Panc1 (cell line): ENCODE results near the gene HOXA5. TPM values are rescaled to one million over a fixed set of nuclear protein-coding genes. Genes with fewer than 3 reads are reported as not detected.

Experiments
- ATAC-seq: fragments of 200-7000 bp; cut with Tn5 transposase; 2 replicates; pipeline ENCODE4 v1.9.1; 2020; ENCODE audit warnings: mild to moderate bottlenecking, moderate library complexity
- BruUV-seq: library from RNA; stranded (reverse); fragments of 400-500 nt; replicated peaks from 2 replicates; lab custom pipeline; 2021; lab: Mats Ljungman, UMichigan
- CTCF ChIA-PET: fragments of 300-600 bp; sonication (Branson Sonifier 250); formaldehyde crosslinking; loops from one replicate; lab custom pipeline; 2022; ENCODE audit warnings: antibody characterized with exemption; lab: Charles Lee
- POLR2A ChIA-PET: fragments of 300-600 bp; sonication (Branson Sonifier 250); formaldehyde crosslinking; loops from one replicate; lab custom pipeline; 2022; ENCODE audit warnings: antibody characterized with exemption; lab: Charles Lee
- DNase-seq: peaks from one replicate; pipeline ENCODE4 v3.0.0-alpha.2; 2010; ENCODE audit warnings: low read depth, low spot score
- H3K27ac ChIP-seq: 2 replicates; pipeline ENCODE4 v1.5.1; 2011; ENCODE audit warnings: mild to moderate bottlenecking, low read length, inconsistent platforms
- H3K27me3 ChIP-seq: fragments of 200-500 bp; sonication (Bioruptor generic); 2 replicates; pipeline ENCODE4 v1.6.0; 2014; ENCODE audit warnings: low read length, inconsistent platforms; ENCODE audit not compliant: control insufficient read depth, insufficient read depth
- H3K36me3 ChIP-seq: fragments of 200-500 bp; sonication (Bioruptor generic); 2 replicates; pipeline ENCODE4 v1.5.1; 2014; ENCODE audit warnings: inconsistent platforms, mild to moderate bottlenecking, low read length, moderate library complexity; ENCODE audit not compliant: control insufficient read depth, insufficient read depth
- H3K4me1 ChIP-seq: 2 replicates; pipeline ENCODE4 v1.5.1; 2011; ENCODE audit warnings: inconsistent platforms, mild to moderate bottlenecking, low read length, moderate library complexity; ENCODE audit not compliant: control insufficient read depth, insufficient read depth
- H3K4me3 ChIP-seq, 2 experiments: 2 replicates each; pipeline ENCODE4 v1.5.1; 2011 to 2012; ENCODE audit warnings: low read depth in 2 of 2, low read length in 2 of 2, mild to moderate bottlenecking in 2 of 2, inconsistent platforms in 1 of 2, moderate library complexity in 1 of 2
- H3K9me3 ChIP-seq: fragments of 200-500 bp; sonication (Bioruptor generic); 2 replicates; pipeline ENCODE4 v1.5.1; 2014; ENCODE audit warnings: low read depth, mild to moderate bottlenecking, inconsistent platforms, low read length, moderate library complexity; ENCODE audit not compliant: control insufficient read depth, insufficient read depth
- POLR2AphosphoS5 ChIP-seq: IDR thresholded peaks from 2 replicates; pipeline ENCODE4 v1.6.1; 2012; ENCODE audit warnings: mild to moderate bottlenecking, low read depth, low read length, moderate library complexity
- REST ChIP-seq, 2 experiments: IDR thresholded peaks; 2 replicates each; pipeline ENCODE4 v1.6.1; 2011 to 2012; ENCODE audit warnings: low read depth in 2 of 2, control low read depth in 1 of 2, low read length in 1 of 2, mild to moderate bottlenecking in 1 of 2, moderate library complexity in 1 of 2; ENCODE audit not compliant: insufficient read depth in 1 of 2
- SIN3A ChIP-seq: IDR thresholded peaks from 2 replicates; pipeline ENCODE4 v1.6.1; 2012; ENCODE audit warnings: low read depth, mild to moderate bottlenecking, low read length, moderate library complexity, borderline replicate concordance; ENCODE audit not compliant: insufficient read depth
- TCF7L2 ChIP-seq: IDR thresholded peaks from 2 replicates; pipeline ENCODE4 v1.6.1; 2011; ENCODE audit warnings: mild to moderate bottlenecking, low read depth, low read length, inconsistent platforms
- in situ Hi-C: cut with HindIII; loops from 2 replicates; pipeline ENCODE4 v1.10.0; 2016; ENCODE audit warnings: low sequenced_read_pairs, low pct_unique_long_range_greater_than_20kb
- intact Hi-C: fragments of 100-400 bp; cut with micrococcal nuclease; formaldehyde crosslinking; loops from one replicate; pipeline ENCODE4 v1.10.0; 2022; ENCODE audit not compliant: unreplicated experiment
- total RNA-seq: library from RNA; stranded (reverse); gene quantifications from one replicate; pipeline ENCODE4 v1.2.1, GENCODE V29; 2021; ENCODE audit not compliant: unreplicated experiment
- TF ChIP-seq, protein P1 (sequence below): fragments of 450-650 bp; IDR thresholded peaks from 2 replicates; pipeline ENCODE4 v1.5.1; 2017; ENCODE audit warnings: mild to moderate bottlenecking

Gene HOXA5
- total RNA-seq, 1 experiment from 2014 or later, result 3.9 TPM

DNA sequence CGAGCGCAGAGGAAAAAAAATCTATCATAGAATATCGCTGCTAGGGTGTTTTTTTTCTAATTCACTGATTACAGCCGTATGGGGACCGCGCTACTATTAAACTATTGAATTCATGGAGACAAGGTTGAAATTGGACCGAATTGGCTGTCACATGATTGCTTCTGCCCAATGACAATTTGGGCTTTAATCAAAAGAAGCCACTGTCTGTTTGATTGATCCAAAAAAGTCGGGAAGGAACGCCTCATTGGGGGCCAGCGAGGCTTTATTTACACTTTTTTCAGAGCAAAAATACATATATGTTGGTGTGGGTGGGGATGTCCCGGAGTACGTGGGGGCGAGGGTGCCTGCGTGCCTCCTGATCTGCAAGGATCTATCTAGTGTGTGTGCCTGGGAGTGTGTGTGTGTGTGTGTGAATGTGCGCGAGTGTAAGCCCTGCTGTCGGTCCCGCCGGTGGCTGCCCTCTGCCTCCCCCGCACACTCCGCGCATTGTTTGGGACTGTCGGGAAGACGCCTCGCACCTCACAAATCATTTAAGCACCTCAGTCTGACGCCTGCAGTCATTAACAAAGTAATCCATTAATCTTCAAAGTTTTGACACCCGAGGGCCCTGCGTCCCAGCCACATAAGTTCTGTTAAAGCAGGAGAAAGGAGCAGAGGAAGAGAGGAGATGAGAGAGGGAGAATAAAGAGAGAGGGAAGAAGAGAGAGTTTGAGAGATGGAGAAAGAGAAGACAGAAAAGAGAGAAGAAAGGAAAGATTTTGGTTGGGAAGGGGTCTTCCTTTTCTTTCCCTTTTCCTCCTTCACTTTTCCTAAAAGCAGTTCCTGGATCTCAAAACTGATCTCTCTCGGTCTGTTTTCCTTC is 40.7 kb downstream of the HOXA5 start, which contains the start of gene HOXA2:
HOXA2 (minus strand) TSS at position 103 of the 862 bp plus-strand sequence. CDS start 183 bp downstream, outside the sequence.
- Histone ChIP-seq H3K4me1 (peaks cover 71% of the 10 kb centered on the region), H3K36me3 (peaks cover 10% of the 10 kb centered on the region; the same call in 1 of the 2 replicates), H3K27ac (peak within 1 kb of the TSS; percentile 99), H3K4me3 (peak within 1 kb of the TSS; percentile 32 to 52), H3K27me3 (no peaks in the 10 kb centered on the region), H3K9me3 (no peaks in the 10 kb centered on the region)
- CTCF ChIA-PET, result no interaction called here
- no TSS peak for BruUV-seq
- TF ChIP-seq TCF7L2 (peak; percentile 18; the same call in 1 of the 2 replicates), REST (IDR thresholded peaks at IDR 0.05; ENCODE audit: insufficient read depth in 1 of 2, low read depth in 2 of 2, low read length in 1 of 2) (no peak), SIN3A (no peak)
- POLR2A ChIA-PET, result no interaction called here
- DNase-seq, result no peak
- intact Hi-C loops, result no loop called here
- no peak; the same call in 1 of the 2 replicates for ATAC-seq
- in situ Hi-C loops, result no loop called here

DNA sequence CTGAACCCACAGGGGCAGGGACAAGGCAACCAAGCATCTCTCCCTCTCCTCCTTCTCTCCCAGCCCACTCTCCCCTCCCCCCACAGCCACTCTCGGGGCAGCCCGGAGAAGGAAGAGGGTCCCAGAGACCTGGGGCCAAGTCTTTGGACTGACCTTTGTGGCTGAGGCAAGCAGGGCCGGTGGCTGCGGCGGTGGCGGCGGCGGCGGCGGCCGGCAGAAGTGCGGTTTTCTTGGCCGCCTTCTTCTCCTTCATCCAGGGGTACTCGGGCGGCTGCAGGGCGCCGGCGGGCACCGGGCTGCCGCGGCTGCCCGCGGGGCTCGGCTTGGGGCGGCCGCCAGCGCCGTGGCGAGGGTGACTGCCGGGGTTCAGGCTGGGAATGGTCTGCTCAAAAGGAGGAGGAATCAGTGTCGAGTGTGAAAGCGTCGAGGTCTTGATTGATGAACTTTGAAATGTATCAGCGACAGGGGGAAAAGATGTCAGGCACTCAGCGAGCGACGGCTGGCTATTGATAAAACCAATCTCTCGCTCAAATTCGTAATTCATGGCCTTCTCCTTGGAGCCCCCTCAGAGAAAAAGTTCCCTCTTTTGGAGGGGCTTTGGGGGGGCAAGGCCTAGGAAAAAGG is 41.4 kb downstream of the HOXA5 start:
- H3K27me3 ChIP-seq, result no peaks in the 10 kb centered on the region
- no peaks in the 10 kb centered on the region for H3K9me3 ChIP-seq
- TF ChIP-seq SIN3A, result no peak
- TF ChIP-seq REST (IDR thresholded peaks at IDR 0.05; ENCODE audit: insufficient read depth in 1 of 2, low read depth in 2 of 2, low read length in 1 of 2), result no peak
- TF ChIP-seq POLR2AphosphoS5, result no peak
- TF ChIP-seq, protein P1, sequence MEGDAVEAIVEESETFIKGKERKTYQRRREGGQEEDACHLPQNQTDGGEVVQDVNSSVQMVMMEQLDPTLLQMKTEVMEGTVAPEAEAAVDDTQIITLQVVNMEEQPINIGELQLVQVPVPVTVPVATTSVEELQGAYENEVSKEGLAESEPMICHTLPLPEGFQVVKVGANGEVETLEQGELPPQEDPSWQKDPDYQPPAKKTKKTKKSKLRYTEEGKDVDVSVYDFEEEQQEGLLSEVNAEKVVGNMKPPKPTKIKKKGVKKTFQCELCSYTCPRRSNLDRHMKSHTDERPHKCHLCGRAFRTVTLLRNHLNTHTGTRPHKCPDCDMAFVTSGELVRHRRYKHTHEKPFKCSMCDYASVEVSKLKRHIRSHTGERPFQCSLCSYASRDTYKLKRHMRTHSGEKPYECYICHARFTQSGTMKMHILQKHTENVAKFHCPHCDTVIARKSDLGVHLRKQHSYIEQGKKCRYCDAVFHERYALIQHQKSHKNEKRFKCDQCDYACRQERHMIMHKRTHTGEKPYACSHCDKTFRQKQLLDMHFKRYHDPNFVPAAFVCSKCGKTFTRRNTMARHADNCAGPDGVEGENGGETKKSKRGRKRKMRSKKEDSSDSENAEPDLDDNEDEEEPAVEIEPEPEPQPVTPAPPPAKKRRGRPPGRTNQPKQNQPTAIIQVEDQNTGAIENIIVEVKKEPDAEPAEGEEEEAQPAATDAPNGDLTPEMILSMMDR, result no peak
- TF ChIP-seq TCF7L2, result no peak
- in situ Hi-C loops (no loop called here), intact Hi-C loops (no loop called here)
- H3K4me1 ChIP-seq, result peaks cover 71% of the 10 kb centered on the region
- no peak for ATAC-seq
- POLR2A ChIA-PET, result no interaction called here
- no TSS peak for BruUV-seq
- H3K4me3 ChIP-seq, result no peak overlapping the region
- CTCF ChIA-PET, result no interaction called here
- peaks cover 10% of the 10 kb centered on the region; the same call in 1 of the 2 replicates for H3K36me3 ChIP-seq
- H3K27ac ChIP-seq, result peak overlapping the region; percentile 99
- DNase-seq, result no peak
